ENCODE data around the gene CDH4.

The CDH4 gene

GRCh38 chr20:61683721-61684120 is 431.7 kb downstream of the CDH4 start:
- DNase-seq: no peak

DNA sequence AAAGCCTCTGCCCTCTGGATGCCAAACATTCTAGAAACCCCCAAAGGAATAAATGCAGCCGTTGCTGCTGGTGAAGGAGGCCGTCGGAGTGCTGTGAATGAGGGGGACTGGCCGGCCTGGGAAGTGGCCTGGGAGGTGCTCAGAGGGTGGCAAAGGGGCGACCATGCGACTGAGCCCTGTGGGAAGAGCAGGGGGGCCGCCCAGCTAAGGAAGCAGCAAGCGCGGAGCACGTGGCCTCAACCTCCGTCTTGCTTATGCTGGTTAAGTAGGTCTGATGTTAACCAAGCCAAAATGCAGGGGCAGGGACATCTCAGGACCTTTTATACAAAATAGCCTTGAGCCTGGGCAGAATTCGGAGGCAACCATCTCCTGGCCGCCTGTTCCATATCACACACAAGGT is 432.1 kb downstream of the CDH4 start:
- no peak for DNase-seq

DNA sequence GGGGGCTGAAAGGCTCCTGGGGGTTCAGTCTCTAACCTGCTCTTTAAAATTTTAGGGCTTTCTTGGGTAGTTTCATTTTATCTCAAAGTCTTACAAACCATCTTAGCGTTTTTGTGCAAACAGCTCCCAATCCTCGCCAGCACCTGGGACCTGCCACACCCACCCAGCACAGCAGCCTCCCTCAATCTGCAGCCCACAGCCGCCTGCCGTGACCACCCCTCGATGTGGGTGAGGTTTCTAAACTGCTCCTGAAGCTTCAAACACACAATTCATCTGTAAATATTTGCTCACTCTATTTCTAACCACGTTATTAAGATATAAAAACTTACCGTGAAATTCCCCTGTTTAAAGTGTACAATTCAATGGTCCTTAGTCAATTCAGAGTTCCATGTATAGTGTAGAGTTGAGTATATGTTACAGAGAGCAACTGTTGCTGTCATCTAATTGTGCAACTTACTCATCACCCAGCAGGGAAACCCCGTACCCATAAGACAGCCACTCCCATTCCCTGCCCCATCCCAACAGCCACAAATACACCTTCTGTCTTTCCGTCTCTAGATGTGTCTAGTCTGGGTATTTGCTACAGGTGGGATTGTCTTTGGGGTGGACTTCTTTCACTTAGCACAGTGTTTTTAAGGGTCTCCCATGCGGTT is 432.6 kb downstream of the CDH4 start:
- DNase-seq: no peak

GRCh38 chr20:61685462-61685861 is 433.4 kb downstream of the CDH4 start:
- DNase-seq: no peak

DNA sequence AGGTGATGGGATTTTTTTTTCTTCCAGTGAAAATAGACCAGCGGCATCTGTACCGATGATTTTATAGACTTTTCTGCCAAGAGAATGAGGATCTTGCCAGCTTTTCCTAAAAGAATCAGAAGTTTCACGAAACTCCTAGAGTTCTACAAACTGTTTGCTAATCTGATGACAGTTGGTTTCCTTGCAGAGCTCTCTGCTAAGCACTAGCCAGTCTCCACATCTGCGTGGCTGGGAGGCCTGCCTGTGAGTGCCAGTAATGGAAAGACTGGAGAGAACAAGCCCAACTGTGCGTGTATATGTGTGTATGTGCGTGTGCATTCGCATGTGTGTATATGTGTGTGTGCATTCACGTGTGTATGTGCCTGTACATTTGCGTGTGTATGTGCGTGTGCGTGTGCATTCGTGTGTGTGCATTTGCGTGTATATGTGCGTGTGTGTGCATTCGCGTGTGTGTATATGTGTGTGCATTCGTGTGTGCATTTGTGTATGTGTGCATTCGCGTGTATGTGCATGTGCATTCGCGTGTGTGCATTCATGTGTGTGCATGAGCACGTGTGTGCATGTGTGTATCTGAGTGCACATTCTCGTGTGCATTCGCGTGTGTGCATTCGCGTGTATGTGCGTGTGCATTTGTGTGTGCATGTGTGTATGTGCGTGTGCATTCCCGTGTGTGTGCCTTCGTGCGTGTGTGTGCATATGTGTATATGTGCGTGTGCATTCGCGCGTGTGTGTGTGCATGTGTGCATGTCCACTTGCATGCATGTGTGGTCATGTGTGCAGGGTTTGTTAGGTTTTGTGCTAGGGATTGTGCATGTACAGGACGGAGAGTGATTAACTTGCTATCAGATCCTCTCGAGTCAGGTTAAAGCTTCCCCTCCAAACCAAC is 434.2 kb downstream of the CDH4 start:
- DNase-seq: no peak

DNA sequence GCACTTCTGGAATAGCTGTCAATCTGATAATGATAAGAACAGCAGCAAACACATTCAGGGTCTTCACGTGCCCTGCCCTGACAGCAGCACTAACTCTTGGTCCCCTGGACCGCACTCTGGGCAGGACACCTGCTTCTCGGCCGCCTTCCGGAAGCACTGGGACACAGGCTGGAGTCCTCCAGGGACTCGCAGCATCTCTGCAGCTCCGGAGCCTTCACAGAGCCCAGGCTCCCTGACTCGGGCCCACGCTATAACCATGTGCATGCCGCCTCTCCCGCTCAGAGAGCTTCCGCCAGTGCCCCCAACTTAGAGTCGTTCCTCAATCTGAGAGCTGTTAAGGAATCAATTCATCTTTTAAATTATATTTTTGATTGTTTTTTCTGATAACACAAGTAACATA is 436.4 kb downstream of the CDH4 start:
- DNase-seq: no peak

DNA sequence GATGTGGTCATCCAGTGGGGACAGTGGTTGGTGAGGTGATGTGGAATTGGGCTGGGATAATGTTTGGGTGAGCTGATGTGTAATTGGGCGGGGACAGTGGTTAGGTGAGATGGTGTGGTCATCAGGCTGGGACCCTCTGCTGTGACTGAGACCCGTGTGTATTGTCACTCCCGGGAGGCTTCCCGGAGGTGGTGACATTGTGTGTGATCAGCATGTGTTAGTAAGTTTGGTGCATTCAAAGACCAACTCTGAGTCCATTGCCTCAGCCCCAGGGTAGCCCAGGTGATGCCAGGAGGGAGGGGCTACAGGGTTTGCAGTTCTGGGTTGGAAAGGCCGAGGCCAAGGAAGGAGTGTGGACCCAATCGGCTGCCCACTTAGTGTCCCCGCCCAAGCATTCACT is 438.1 kb downstream of the CDH4 start:
- no peak for DNase-seq

- DNase-seq: no peak
Observed at GRCh38 chr20:61690993-61691838, 439.2 kb downstream of the CDH4 start.

DNA sequence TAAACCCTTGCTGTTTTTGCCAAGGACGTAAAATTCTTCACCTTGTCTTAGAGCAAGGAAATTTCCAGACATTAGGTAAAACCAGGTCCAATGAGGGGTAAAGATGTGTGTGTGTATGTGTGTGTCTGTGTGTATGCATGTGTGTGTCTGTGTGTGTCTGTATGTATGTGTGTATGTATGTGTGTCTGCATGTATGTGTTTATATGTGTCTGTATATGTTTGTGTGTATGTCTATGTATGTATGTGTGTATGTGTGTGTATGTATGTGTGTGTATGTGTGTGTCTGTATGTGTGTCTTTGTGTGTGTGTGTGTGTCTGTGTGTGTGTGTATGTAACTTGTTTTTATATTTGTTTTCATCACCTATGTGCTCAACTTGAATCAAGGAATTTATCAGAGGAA is 439.9 kb downstream of the CDH4 start:
- DNase-seq: no peak

DNA sequence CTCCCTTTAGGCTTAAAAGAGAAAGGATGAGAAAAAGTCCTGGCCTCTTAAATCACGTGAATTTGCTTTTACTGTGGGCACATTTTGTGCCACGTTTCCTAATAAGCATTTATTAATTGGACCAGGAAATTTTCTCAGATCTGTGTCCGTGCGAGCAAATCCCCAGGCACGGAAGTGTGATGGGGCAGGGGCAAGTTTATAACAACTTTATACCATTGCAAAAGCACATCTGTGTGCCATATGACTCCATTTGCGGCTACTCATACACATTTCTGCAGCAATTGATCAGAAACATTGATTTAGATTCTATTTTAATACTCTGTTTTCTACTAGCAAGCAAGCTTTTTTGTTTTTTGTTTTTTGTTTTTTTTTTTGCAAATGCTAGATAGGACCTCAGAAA is 440.4 kb downstream of the CDH4 start:
- DNase-seq: peak; percentile 44

DNA sequence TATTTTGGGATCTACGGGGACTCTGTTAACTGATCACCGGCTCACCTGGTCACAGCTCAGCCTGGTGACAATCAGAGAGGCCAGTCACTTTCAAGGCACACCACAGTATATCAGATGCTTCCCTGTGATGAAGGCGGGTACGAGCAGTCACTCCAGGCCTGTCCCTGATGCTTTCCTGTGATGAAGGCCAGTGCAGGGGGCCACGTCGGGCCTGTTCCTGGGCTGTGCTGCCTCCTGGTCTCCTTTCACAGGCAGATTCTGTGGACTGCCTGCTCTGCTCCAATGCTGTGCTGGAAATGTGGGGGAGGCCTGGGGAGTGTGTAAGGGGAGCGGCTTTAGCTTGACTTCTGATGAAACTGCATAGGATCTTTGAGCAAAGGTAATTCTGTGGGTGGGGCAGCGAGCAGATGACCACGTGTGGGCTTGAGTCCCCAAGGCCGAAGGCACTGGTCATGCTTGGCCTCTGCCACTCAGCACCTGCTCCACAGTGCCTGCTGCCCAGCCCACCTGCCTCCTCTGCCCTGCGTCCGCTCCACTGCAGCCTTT is 441.1 kb downstream of the CDH4 start:
- DNase-seq: no peak

DNA sequence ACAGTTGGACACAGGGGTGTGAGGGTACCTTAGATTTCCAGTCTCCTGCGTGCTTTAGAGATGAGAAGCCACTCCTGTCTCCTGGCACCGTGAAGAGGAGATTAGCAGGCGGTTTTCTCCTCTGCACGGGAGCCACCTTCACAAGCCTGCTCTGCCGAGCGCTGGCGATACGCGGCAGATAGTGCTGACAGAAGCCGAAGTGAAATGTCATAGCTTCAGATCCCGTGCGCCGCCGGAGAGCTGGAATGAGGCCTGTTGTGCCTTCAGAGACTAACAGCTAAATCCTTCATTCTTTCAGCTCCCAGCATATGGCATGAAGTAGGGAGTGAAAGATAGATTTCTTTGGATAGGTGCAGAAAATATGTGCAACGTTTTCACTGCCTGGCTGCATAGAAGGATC is 442.6 kb downstream of the CDH4 start:
- peak; percentile 18 for DNase-seq

GRCh38 chr20:61695741-61696140 is 443.7 kb downstream of the CDH4 start:
- no peak for DNase-seq

DNA sequence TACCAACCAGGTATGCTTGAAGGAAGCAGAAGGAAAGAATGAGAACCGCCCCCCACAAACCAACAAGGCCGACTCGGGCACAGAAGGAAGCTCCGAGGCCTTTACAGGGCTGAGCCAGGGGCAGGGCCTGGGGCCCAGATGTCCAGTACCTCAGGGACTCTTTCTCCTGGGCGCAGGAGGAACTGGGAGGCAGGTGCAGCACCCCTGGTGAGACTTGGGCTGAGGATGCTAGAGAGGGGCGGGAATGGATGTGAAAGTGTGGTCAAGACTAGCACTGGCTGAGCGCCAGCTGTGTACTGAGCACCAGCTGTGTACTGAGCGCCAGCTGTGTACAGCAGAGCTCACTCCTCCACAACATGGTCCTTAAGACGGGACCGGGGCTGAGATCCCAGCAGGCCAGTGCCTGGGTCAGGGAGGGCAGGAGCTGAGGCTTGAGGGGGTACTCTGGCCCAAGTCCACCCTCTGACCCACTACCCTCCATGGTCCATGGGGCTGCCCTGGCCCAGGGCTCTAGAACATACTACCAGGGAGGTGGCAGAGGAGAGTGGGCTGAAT is 444.2 kb downstream of the CDH4 start:
- DNase-seq: no peak

- no peak for DNase-seq
Observed at GRCh38 chr20:61697666-61698597, 445.9 kb downstream of the CDH4 start.

- no peak for DNase-seq
Observed at GRCh38 chr20:61698598-61699494, 446.8 kb downstream of the CDH4 start.

- DNase-seq: no peak
Observed at GRCh38 chr20:61699495-61700374, 447.7 kb downstream of the CDH4 start.

GRCh38 chr20:61700595-61701140 is 448.6 kb downstream of the CDH4 start:
- DNase-seq: no peak

- no peak for DNase-seq
Observed at GRCh38 chr20:61701401-61701800, 449.3 kb downstream of the CDH4 start.
